Vagina (tissue), 2 donors: ENCODE results near the gene NAV2. TPM values are rescaled to one million over a fixed set of nuclear protein-coding genes. Genes with fewer than 3 reads are reported as not detected.

ENCODE experiments used
- DNase-seq, 2 donors: peaks; one replicate each; pipeline ENCODE4 v3.0.0-alpha.2; 2017; ENCODE audit errors: extremely low spot score in 2 of 2
- H3K27ac ChIP-seq: fragments of 200-600 bp; sonication (generic); one replicate; pipeline ENCODE4 v1.5.1; 2019
- H3K27me3 ChIP-seq: fragments of 200-600 bp; sonication (generic); one replicate; pipeline ENCODE4 v1.5.1; 2019
- H3K36me3 ChIP-seq, 2 donors: fragments of 200-600 bp; sonication (generic); one replicate each; pipeline ENCODE4 v1.5.1; 2017 to 2019
- H3K4me1 ChIP-seq: fragments of 200-600 bp; sonication (generic); one replicate; pipeline ENCODE4 v1.5.1; 2019
- H3K4me3 ChIP-seq, 2 donors: fragments of 200-600 bp; sonication (generic); 1 replicate in 1 of 2; 2 replicates in 1 of 2; pipeline ENCODE4 v1.5.1; 2016 to 2019
- H3K9me3 ChIP-seq: fragments of 200-600 bp; sonication (generic); one replicate; pipeline ENCODE4 v1.5.1; 2019
- POLR2A ChIP-seq, 2 donors: fragments of 450-650 bp; IDR thresholded peaks; one replicate each; pipeline ENCODE4 v1.6.1; 2017; ENCODE audit warnings: antibody characterized with exemption in 2 of 2, mild to moderate bottlenecking in 2 of 2, moderate library complexity in 2 of 2
- POLR2AphosphoS5 ChIP-seq, 2 donors: sonication (generic); formaldehyde crosslinking; IDR thresholded peaks; one replicate each; pipeline ENCODE4 v1.9.0; 2017; ENCODE audit warnings: antibody characterized with exemption in 2 of 2, mild to moderate bottlenecking in 2 of 2, low read depth in 1 of 2; ENCODE audit not compliant: insufficient read depth in 1 of 2
- intact Hi-C: fragments of 100-400 bp; cut with DNase I; formaldehyde crosslinking; loops from one replicate; pipeline ENCODE4 v1.15.1; 2023
- total RNA-seq: library from RNA; depleted of rRNA; stranded (reverse); fragments of >200 nt; gene quantifications from one replicate; pipeline ENCODE4 v1.2.3, GENCODE V29; 2016
- TF ChIP-seq, protein P1 (sequence below), 3 experiments: fragments of 450-650 bp in 2 of 3; fragments of 200-600 bp in 1 of 3; sonication (generic) in 1 of 3; IDR thresholded peaks; one replicate each; pipeline ENCODE4 v1.5.1; 2017 to 2019; ENCODE audit warnings: antibody characterized with exemption in 3 of 3, mild to moderate bottlenecking in 2 of 3, moderate library complexity in 2 of 3

Gene NAV2
- total RNA-seq, 1 donor from 2014 or later, result 25.3 TPM

DNA sequence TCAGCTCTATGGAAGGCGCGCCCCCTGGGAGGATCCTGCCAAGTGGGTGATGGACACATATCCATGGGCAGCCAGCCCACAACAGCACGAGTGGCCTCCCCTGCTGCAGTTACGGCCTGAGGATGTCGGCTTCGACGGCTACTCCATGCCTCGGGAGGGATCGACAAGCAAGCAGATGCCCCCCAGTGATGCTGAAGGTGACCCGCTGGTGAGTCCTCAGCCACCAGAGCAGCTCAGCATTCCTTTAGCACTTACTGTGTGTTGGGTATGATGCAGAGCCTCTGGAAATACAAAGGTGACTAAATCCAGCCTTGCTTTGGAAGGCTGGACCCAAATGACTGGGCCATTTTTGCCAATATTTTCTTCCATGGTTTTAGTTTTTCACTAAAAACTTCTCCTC is 402.0 kb downstream of the NAV2 start:
- DNase-seq, result no peak
- Histone ChIP-seq H3K27me3 (no peaks in the 10 kb centered on the region), H3K4me1 (peaks cover 32% of the 10 kb centered on the region), H3K27ac (no peak overlapping the region), H3K4me3 (no peak overlapping the region), H3K9me3 (no peaks in the 10 kb centered on the region), H3K36me3 (peaks cover 0 to 25% of the 10 kb centered on the region in 2 donors)
- intact Hi-C loops, result no loop called here
- TF ChIP-seq, protein P1, sequence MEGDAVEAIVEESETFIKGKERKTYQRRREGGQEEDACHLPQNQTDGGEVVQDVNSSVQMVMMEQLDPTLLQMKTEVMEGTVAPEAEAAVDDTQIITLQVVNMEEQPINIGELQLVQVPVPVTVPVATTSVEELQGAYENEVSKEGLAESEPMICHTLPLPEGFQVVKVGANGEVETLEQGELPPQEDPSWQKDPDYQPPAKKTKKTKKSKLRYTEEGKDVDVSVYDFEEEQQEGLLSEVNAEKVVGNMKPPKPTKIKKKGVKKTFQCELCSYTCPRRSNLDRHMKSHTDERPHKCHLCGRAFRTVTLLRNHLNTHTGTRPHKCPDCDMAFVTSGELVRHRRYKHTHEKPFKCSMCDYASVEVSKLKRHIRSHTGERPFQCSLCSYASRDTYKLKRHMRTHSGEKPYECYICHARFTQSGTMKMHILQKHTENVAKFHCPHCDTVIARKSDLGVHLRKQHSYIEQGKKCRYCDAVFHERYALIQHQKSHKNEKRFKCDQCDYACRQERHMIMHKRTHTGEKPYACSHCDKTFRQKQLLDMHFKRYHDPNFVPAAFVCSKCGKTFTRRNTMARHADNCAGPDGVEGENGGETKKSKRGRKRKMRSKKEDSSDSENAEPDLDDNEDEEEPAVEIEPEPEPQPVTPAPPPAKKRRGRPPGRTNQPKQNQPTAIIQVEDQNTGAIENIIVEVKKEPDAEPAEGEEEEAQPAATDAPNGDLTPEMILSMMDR (IDR thresholded peaks at IDR 0.05), result no peak
- no peak for TF ChIP-seq POLR2AphosphoS5 (IDR thresholded peaks at IDR 0.05; ENCODE audit: insufficient read depth in 1 of 2, low read depth in 1 of 2)
- no peak for TF ChIP-seq POLR2A (IDR thresholded peaks at IDR 0.05)

DNA sequence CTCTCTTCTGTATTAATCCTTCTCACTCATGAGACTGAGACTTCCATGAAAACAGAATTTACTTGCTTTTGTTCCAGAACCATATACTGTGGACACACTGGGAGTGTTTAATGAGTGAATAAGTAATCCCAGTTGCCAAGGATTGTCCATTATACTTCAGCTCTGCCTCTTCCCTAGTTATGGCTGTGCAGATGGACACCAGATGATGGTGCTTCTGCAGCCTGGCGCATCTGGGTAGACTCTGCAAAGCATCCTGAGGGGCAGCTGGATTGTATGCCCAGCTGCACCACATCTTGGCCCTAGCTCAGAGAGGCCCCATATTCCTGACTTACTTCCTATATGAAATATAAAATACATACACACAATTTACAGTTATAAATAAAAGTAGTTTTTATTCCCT is 404.2 kb downstream of the NAV2 start:
- H3K27ac ChIP-seq, result no peak overlapping the region
- H3K4me1 ChIP-seq, result peaks cover 15% of the 10 kb centered on the region
- DNase-seq, result no peak
- H3K4me3 ChIP-seq, result no peak overlapping the region
- H3K27me3 ChIP-seq, result no peaks in the 10 kb centered on the region
- TF ChIP-seq, protein P1 (IDR thresholded peaks at IDR 0.05), result no peak
- no peak for TF ChIP-seq POLR2AphosphoS5 (IDR thresholded peaks at IDR 0.05; ENCODE audit: insufficient read depth in 1 of 2, low read depth in 1 of 2)
- TF ChIP-seq POLR2A (IDR thresholded peaks at IDR 0.05), result no peak
- H3K36me3 ChIP-seq, result peaks cover 0 to 28% of the 10 kb centered on the region in 2 donors
- no peaks in the 10 kb centered on the region for H3K9me3 ChIP-seq
- intact Hi-C loops, result no loop called here

GRCh38 chr11:20117291-20117690 is 404.7 kb downstream of the NAV2 start:
- DNase-seq, result no peak
- Histone ChIP-seq H3K9me3 (no peaks in the 10 kb centered on the region), H3K27ac (no peak overlapping the region), H3K27me3 (no peaks in the 10 kb centered on the region), H3K4me1 (peaks cover 10% of the 10 kb centered on the region), H3K36me3 (peaks cover 0 to 28% of the 10 kb centered on the region in 2 donors), H3K4me3 (no peak overlapping the region)
- TF ChIP-seq POLR2A (IDR thresholded peaks at IDR 0.05), result no peak
- TF ChIP-seq, protein P1 (IDR thresholded peaks at IDR 0.05), result no peak
- no peak for TF ChIP-seq POLR2AphosphoS5 (IDR thresholded peaks at IDR 0.05; ENCODE audit: insufficient read depth in 1 of 2, low read depth in 1 of 2)
- intact Hi-C loops, result no loop called here

- no peaks in the 10 kb centered on the region for H3K27me3 ChIP-seq
- peaks cover under 1% of the 10 kb centered on the region for H3K4me1 ChIP-seq
- intact Hi-C loops, result no loop called here
- no peaks in the 10 kb centered on the region for H3K9me3 ChIP-seq
- no peak for DNase-seq
- no peak overlapping the region for H3K27ac ChIP-seq
- H3K36me3 ChIP-seq, result peaks cover 0 to 28% of the 10 kb centered on the region in 2 donors
- TF ChIP-seq, protein P1 (IDR thresholded peaks at IDR 0.05), result no peak
- no peak for TF ChIP-seq POLR2A (IDR thresholded peaks at IDR 0.05)
- no peak for TF ChIP-seq POLR2AphosphoS5 (IDR thresholded peaks at IDR 0.05; ENCODE audit: insufficient read depth in 1 of 2, low read depth in 1 of 2)
- no peak overlapping the region for H3K4me3 ChIP-seq
Observed at GRCh38 chr11:20118209-20118608, 405.6 kb downstream of the NAV2 start.

DNA sequence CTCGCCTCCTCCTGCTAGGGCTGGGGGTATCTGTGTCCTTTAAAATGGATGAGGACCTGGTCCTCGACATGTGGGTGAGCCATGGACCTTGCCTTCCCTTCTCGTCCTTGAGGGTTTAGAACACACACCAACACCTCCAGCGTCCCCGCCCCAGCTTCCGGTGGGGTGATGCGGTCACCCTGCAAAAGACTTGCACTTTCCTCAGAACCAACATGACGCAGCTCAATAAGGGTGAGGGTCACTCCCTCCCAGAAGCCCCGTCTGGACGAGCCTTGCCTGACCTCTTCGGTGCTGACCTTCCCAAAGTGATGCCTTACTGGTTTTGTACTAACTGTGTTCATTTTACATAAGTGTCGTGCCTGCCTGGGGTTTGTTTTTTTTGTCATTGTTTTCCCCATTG is 406.7 kb downstream of the NAV2 start:
- Histone ChIP-seq H3K27me3 (no peaks in the 10 kb centered on the region), H3K27ac (no peak overlapping the region), H3K4me1 (no peaks in the 10 kb centered on the region), H3K36me3 (peaks cover 0 to 22% of the 10 kb centered on the region in 2 donors), H3K4me3 (no peak overlapping the region), H3K9me3 (no peaks in the 10 kb centered on the region)
- intact Hi-C loops, result no loop called here
- TF ChIP-seq POLR2A (IDR thresholded peaks at IDR 0.05) (no peak), POLR2AphosphoS5 (IDR thresholded peaks at IDR 0.05; ENCODE audit: insufficient read depth in 1 of 2, low read depth in 1 of 2) (no peak)
- TF ChIP-seq, protein P1 (IDR thresholded peaks at IDR 0.05), result no peak
- no peak for DNase-seq
